ENCODE measurements around the gene LRRC8B.

DNA sequence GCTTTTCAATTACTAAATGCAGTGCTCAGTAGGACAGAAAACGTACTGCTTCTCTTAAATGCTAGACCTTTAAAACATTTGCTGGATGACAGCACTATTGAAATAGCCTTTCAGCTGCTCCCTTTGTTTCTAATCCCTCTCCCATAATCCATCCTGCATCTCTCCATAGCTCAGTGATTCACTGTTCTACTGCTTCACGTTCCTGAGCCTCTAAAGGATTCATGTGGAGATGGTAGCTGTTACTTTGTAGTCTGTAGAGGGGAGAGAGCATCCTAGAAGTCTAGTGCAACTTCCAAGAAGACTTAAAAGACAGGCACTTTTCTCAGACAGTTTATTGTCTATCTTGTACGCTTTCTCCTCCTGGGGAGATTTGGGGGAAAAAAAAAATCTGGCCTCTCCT, 51.4 kb downstream of the LRRC8B start:
- TF ChIP-seq, protein P1, sequence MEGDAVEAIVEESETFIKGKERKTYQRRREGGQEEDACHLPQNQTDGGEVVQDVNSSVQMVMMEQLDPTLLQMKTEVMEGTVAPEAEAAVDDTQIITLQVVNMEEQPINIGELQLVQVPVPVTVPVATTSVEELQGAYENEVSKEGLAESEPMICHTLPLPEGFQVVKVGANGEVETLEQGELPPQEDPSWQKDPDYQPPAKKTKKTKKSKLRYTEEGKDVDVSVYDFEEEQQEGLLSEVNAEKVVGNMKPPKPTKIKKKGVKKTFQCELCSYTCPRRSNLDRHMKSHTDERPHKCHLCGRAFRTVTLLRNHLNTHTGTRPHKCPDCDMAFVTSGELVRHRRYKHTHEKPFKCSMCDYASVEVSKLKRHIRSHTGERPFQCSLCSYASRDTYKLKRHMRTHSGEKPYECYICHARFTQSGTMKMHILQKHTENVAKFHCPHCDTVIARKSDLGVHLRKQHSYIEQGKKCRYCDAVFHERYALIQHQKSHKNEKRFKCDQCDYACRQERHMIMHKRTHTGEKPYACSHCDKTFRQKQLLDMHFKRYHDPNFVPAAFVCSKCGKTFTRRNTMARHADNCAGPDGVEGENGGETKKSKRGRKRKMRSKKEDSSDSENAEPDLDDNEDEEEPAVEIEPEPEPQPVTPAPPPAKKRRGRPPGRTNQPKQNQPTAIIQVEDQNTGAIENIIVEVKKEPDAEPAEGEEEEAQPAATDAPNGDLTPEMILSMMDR (conservative IDR thresholded peaks at IDR 0.05; ENCODE audit: low read length): no peak
- TF ChIP-seq EZH2phosphoT487 (IDR thresholded peaks at IDR 0.05; ENCODE audit: borderline replicate concordance, low read depth, low read length): no peak

Measured in OCI-LY7 (cell line).